Measurements from ENCODE around the gene GATC. TPM values are rescaled to one million over a fixed set of nuclear protein-coding genes. Genes with fewer than 3 reads are reported as not detected.

Gene GATC
- total RNA-seq, 2 experiments from 2014 or later = 35.8 to 37.6 TPM

GRCh38 chr12:120453977-120454376 is 7.7 kb downstream of the GATC start:
- H3K9me3 ChIP-seq (ENCODE audit: low read length) = no peaks in the 10 kb centered on the region
- peak; percentile 55 for DNase-seq (ENCODE audit: low spot score)
- H3K79me2 ChIP-seq (ENCODE audit: insufficient read depth, low read depth, low read length) = peaks cover 16% of the 10 kb centered on the region; the same call in 1 of the 2 replicates
- no peak overlapping the region for H2AFZ ChIP-seq (ENCODE audit: low read length)
- ChIA-PET POLR2A (no interaction called here), CTCF (ENCODE audit: unreplicated experiment) (no interaction called here)
- H4K20me1 ChIP-seq (ENCODE audit: insufficient read depth, low read length) = no peaks in the 10 kb centered on the region
- intact Hi-C loops (cut with micrococcal nuclease; ENCODE audit: unreplicated experiment) = no loop called here
- peak; percentile 84 for TF ChIP-seq CTCF (conservative IDR thresholded peaks at IDR 0.05; ENCODE audit: low read length)
- TF ChIP-seq EZH2phosphoT487 (IDR thresholded peaks at IDR 0.05; ENCODE audit: borderline replicate concordance, low read depth, low read length) = no peak
- H3K4me3 ChIP-seq (ENCODE audit: low read depth, low read length, poor library complexity, severe bottlenecking) = no peak overlapping the region
- no peak overlapping the region for H3K4me2 ChIP-seq (ENCODE audit: low read length)
- BruUV-seq (replicated peaks) = no TSS peak
- H3K9me2 ChIP-seq (ENCODE audit: insufficient read depth, low read length) = no peaks in the 10 kb centered on the region
- no peaks in the 10 kb centered on the region for H3K4me1 ChIP-seq (ENCODE audit: insufficient read depth, low read length, poor library complexity, severe bottlenecking)
- no peak overlapping the region for H3K27ac ChIP-seq (ENCODE audit: low read depth, low read length, poor library complexity, severe bottlenecking)
- H3K36me3 ChIP-seq (ENCODE audit: insufficient read depth, low read length) = peaks cover 85% of the 10 kb centered on the region

- intact Hi-C loops (cut with micrococcal nuclease; ENCODE audit: unreplicated experiment) = no loop called here
These were observed 9.1 kb downstream of the GATC start for GRCh38 chr12:120455302-120455701.

More at GRCh38 chr12:120455302-120455701, 9.1 kb downstream of the GATC start:
- Histone ChIP-seq H3K27ac (ENCODE audit: low read depth, low read length, poor library complexity, severe bottlenecking) (no peak overlapping the region), H2AFZ (ENCODE audit: low read length) (no peak overlapping the region), H4K20me1 (ENCODE audit: insufficient read depth, low read length) (no peaks in the 10 kb centered on the region), H3K4me3 (ENCODE audit: low read depth, low read length, poor library complexity, severe bottlenecking) (no peak overlapping the region), H3K79me2 (ENCODE audit: insufficient read depth, low read depth, low read length) (peaks cover 5% of the 10 kb centered on the region; the same call in 1 of the 2 replicates), H3K36me3 (ENCODE audit: insufficient read depth, low read length) (peaks cover 84% of the 10 kb centered on the region), H3K4me1 (ENCODE audit: insufficient read depth, low read length, poor library complexity, severe bottlenecking) (no peaks in the 10 kb centered on the region), H3K9me2 (ENCODE audit: insufficient read depth, low read length) (no peaks in the 10 kb centered on the region), H3K9me3 (ENCODE audit: low read length) (no peaks in the 10 kb centered on the region), H3K4me2 (ENCODE audit: low read length) (no peak overlapping the region)
- CTCF ChIA-PET (ENCODE audit: unreplicated experiment) = no interaction called here
- POLR2A ChIA-PET = interaction anchor here (0.6 to 2.1 kb wide), 3 partner anchors 11 to 1023 kb away, joined by 3 to 8 read pairs (median 6); no protein-coding TSS in a partner anchor
- no peak for DNase-seq (ENCODE audit: low spot score)
- TF ChIP-seq CTCF (conservative IDR thresholded peaks at IDR 0.05; ENCODE audit: low read length) (no peak), EZH2phosphoT487 (IDR thresholded peaks at IDR 0.05; ENCODE audit: borderline replicate concordance, low read depth, low read length) (no peak)
- no TSS peak for BruUV-seq (replicated peaks)

Measured in OCI-LY7 (cell line).